ENCODE data around the gene NPFFR1.

DNA sequence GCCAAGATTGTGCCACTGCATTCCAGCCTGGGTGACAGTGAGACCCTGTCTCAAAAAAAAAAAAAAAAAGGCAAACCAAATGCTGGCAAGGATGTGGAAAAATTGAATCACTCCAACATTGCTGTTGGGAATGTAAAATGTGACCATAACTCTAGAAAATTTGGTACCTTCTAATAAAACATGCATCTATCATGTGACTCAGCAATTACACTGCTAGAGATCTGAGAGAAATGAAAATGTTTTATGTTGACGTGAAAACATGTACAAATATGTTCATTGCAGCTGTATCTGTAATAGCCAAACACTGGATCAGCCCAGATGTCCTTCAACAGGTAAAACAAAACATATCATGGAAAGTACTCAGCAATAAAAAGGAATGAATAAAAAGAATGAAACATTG lies 82.7 kb downstream of the NPFFR1 start:
- no peak for TF ChIP-seq EZH2phosphoT487 (IDR thresholded peaks at IDR 0.05; ENCODE audit: borderline replicate concordance, low read depth, low read length)
- TF ChIP-seq, protein P1, sequence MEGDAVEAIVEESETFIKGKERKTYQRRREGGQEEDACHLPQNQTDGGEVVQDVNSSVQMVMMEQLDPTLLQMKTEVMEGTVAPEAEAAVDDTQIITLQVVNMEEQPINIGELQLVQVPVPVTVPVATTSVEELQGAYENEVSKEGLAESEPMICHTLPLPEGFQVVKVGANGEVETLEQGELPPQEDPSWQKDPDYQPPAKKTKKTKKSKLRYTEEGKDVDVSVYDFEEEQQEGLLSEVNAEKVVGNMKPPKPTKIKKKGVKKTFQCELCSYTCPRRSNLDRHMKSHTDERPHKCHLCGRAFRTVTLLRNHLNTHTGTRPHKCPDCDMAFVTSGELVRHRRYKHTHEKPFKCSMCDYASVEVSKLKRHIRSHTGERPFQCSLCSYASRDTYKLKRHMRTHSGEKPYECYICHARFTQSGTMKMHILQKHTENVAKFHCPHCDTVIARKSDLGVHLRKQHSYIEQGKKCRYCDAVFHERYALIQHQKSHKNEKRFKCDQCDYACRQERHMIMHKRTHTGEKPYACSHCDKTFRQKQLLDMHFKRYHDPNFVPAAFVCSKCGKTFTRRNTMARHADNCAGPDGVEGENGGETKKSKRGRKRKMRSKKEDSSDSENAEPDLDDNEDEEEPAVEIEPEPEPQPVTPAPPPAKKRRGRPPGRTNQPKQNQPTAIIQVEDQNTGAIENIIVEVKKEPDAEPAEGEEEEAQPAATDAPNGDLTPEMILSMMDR (conservative IDR thresholded peaks at IDR 0.05; ENCODE audit: low read length) = no peak
